Ishikawa (cell line): ENCODE results near the gene PLXDC2.

Experiments used
- CEBPB ChIP-seq: IDR thresholded peaks from 2 replicates; pipeline ENCODE4 v1.6.1; 2012
- CREB1 ChIP-seq: IDR thresholded peaks from 2 replicates; pipeline ENCODE4 v1.6.1; 2012; ENCODE audit warnings: low read depth
- EGR1 ChIP-seq: IDR thresholded peaks from 2 replicates; pipeline ENCODE4 v1.6.1; 2012
- EP300 ChIP-seq: IDR thresholded peaks from 2 replicates; pipeline ENCODE4 v1.6.1; 2012; ENCODE audit warnings: borderline replicate concordance
- FOXM1 ChIP-seq: IDR thresholded peaks from 2 replicates; pipeline ENCODE4 v1.6.1; 2012; ENCODE audit warnings: low read depth, borderline replicate concordance
- NFIC ChIP-seq: IDR thresholded peaks from 2 replicates; pipeline ENCODE4 v1.6.1; 2012
- RAD21 ChIP-seq: IDR thresholded peaks from 2 replicates; pipeline ENCODE4 v1.6.1; 2012; ENCODE audit warnings: low read depth
- TAF1 ChIP-seq: IDR thresholded peaks from 2 replicates; pipeline ENCODE4 v1.6.1; 2012; ENCODE audit warnings: low read depth, mild to moderate bottlenecking
- TCF12 ChIP-seq: IDR thresholded peaks from 2 replicates; pipeline ENCODE4 v1.6.1; 2012; ENCODE audit warnings: low read depth
- TEAD4 ChIP-seq: IDR thresholded peaks from 2 replicates; pipeline ENCODE4 v1.6.1; 2012
- YY1 ChIP-seq: IDR thresholded peaks from 2 replicates; pipeline ENCODE4 v1.6.1; 2012; ENCODE audit warnings: low read depth
- ZBTB7A ChIP-seq: IDR thresholded peaks from 2 replicates; pipeline ENCODE4 v1.6.1; 2012; ENCODE audit warnings: low read depth
- TF ChIP-seq, protein P1 (sequence below): IDR thresholded peaks from 2 replicates; pipeline ENCODE4 v1.6.1; 2012
- TF ChIP-seq, protein P2 (sequence below): IDR thresholded peaks from 2 replicates; pipeline ENCODE4 v1.6.1; 2012; ENCODE audit warnings: low read depth, mild to moderate bottlenecking
- TF ChIP-seq, protein P3 (sequence below): IDR thresholded peaks from 2 replicates; pipeline ENCODE4 v1.6.1; 2012

PLXDC2 gene

GRCh38 chr10:19895500-19895899, 79.3 kb downstream of the PLXDC2 start:
- TF ChIP-seq, protein P1, sequence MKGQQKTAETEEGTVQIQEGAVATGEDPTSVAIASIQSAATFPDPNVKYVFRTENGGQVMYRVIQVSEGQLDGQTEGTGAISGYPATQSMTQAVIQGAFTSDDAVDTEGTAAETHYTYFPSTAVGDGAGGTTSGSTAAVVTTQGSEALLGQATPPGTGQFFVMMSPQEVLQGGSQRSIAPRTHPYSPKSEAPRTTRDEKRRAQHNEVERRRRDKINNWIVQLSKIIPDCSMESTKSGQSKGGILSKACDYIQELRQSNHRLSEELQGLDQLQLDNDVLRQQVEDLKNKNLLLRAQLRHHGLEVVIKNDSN = no peak
- TF ChIP-seq TCF12 (no peak), EP300 (no peak), FOXM1 (no peak), NFIC (no peak)

DNA sequence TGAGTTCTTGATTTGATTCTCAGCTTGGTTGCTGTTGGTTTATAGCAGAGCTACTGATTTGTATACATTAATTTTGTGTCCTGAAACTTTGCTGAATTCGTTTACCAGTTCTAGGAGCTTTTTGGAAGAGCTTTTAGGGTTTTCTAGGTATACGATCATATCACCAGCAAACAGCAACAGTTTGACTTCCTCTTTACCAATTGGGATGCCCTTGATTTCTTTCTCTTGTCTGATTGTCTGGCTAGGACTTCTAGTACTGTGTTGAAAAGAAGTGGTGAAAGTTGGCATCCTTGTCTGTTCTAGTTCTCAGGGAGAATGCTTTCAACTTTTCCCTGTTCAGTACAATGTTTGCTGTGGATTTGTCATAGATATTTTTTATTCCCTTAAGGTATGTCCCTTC, 86.2 kb downstream of the PLXDC2 start:
- TF ChIP-seq CEBPB (no peak), TCF12 (no peak), ZBTB7A (no peak), YY1 (no peak), TEAD4 (no peak), NFIC (no peak), EP300 (no peak), CREB1 (no peak), RAD21 (no peak)
- TF ChIP-seq, protein P1 = no peak
- TF ChIP-seq, protein P2, sequence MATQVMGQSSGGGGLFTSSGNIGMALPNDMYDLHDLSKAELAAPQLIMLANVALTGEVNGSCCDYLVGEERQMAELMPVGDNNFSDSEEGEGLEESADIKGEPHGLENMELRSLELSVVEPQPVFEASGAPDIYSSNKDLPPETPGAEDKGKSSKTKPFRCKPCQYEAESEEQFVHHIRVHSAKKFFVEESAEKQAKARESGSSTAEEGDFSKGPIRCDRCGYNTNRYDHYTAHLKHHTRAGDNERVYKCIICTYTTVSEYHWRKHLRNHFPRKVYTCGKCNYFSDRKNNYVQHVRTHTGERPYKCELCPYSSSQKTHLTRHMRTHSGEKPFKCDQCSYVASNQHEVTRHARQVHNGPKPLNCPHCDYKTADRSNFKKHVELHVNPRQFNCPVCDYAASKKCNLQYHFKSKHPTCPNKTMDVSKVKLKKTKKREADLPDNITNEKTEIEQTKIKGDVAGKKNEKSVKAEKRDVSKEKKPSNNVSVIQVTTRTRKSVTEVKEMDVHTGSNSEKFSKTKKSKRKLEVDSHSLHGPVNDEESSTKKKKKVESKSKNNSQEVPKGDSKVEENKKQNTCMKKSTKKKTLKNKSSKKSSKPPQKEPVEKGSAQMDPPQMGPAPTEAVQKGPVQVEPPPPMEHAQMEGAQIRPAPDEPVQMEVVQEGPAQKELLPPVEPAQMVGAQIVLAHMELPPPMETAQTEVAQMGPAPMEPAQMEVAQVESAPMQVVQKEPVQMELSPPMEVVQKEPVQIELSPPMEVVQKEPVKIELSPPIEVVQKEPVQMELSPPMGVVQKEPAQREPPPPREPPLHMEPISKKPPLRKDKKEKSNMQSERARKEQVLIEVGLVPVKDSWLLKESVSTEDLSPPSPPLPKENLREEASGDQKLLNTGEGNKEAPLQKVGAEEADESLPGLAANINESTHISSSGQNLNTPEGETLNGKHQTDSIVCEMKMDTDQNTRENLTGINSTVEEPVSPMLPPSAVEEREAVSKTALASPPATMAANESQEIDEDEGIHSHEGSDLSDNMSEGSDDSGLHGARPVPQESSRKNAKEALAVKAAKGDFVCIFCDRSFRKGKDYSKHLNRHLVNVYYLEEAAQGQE = no peak

DNA sequence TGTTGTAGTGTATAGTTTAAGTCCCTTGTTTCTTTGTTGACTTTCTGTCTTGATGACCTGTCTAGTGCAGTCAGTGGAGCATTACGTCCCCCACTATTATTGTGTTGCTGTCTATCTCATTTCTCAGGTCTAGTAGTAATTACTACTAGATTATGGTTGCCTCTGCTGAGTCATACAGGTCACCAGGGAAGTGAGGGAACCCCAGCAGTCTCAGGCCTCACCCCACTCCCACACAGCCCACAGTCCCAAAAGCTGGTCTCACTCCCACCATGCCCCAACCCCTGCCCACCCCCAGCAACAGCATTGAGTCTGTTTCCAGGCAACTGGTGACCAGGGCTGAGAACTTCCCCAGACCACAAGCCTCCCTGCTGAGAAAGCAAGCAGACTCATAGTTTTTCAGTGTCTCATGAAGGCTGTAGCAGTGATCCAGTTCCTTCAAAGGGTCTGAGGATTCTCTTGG, 88.0 kb downstream of the PLXDC2 start:
- TF ChIP-seq RAD21 (no peak), CEBPB (no peak), CREB1 (no peak), TEAD4 (no peak), YY1 (no peak), ZBTB7A (no peak), TCF12 (no peak), EP300 (no peak), FOXM1 (no peak), TAF1 (no peak), NFIC (no peak), EGR1 (no peak)
- TF ChIP-seq, protein P2 = no peak
- TF ChIP-seq, protein P1 = no peak
- TF ChIP-seq, protein P3, sequence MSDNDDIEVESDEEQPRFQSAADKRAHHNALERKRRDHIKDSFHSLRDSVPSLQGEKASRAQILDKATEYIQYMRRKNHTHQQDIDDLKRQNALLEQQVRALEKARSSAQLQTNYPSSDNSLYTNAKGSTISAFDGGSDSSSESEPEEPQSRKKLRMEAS = no peak

GRCh38 chr10:19906108-19906791, 90.0 kb downstream of the PLXDC2 start:
- no peak for TF ChIP-seq RAD21
- TF ChIP-seq TEAD4 = no peak
- TF ChIP-seq, protein P1 = no peak
- no peak for TF ChIP-seq NFIC
- no peak for TF ChIP-seq FOXM1
- no peak for TF ChIP-seq EGR1
- TF ChIP-seq CEBPB = no peak
- TF ChIP-seq ZBTB7A = no peak
- TF ChIP-seq, protein P2 = no peak
- TF ChIP-seq CREB1 = no peak
- no peak for TF ChIP-seq EP300
- TF ChIP-seq YY1 = no peak
- no peak for TF ChIP-seq TCF12
- TF ChIP-seq, protein P3 = no peak
- no peak for TF ChIP-seq TAF1
